Neuron (in vitro differentiated cells): Measurements from ENCODE around the gene ENPP1.

Experiments used
- H2AFZ ChIP-seq: one replicate; pipeline ENCODE4 v1.6.1; 2013; ENCODE audit warnings: low read depth, mild to moderate bottlenecking, inconsistent platforms, low read length, moderate library complexity
- H3K27me3 ChIP-seq: one replicate; pipeline ENCODE4 v1.6.1; 2013; ENCODE audit warnings: low read length; ENCODE audit not compliant: insufficient read depth
- H3K36me3 ChIP-seq: one replicate; pipeline ENCODE4 v1.6.1; 2013; ENCODE audit warnings: low read length; ENCODE audit not compliant: insufficient read depth
- H3K4me1 ChIP-seq: one replicate; pipeline ENCODE4 v1.6.1; 2013; ENCODE audit warnings: low read length; ENCODE audit not compliant: insufficient read depth
- H3K4me3 ChIP-seq: 2 replicates; pipeline ENCODE4 v1.5.1; 2013; ENCODE audit warnings: mild to moderate bottlenecking, low read length, moderate library complexity
- H3K9me3 ChIP-seq: one replicate; pipeline ENCODE4 v1.6.1; 2013; ENCODE audit warnings: low read length

The ENPP1 gene

GRCh38 chr6:131823276-131823902 is 15.6 kb downstream of the ENPP1 start:
- no peaks in the 10 kb centered on the region for H3K27me3 ChIP-seq
- H3K36me3 ChIP-seq, result no peaks in the 10 kb centered on the region
- no peak overlapping the region for H2AFZ ChIP-seq
- no peaks in the 10 kb centered on the region for H3K9me3 ChIP-seq
- peaks cover 11% of the 10 kb centered on the region for H3K4me1 ChIP-seq
- H3K4me3 ChIP-seq, result no peak overlapping the region

DNA sequence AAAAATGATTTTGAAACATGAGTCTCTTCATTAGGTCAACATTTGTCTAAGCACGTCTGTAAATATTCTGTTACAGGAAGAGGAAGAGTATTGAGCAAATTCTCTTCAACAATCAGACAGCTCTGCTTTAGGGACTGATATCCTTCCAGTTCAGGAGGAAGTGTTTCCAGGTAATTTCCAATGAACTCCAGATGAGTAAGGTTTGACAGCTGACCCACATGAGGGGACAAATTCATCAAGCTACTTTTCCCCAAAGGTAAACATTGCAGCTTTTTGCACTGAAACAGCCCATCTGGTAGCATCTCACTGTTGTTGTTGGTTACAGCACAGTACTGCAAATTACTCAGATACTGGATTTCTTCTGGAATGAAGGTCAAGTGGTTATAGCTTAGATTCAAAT is 18.1 kb downstream of the ENPP1 start:
- Histone ChIP-seq H3K36me3 (no peaks in the 10 kb centered on the region), H3K4me3 (no peak overlapping the region), H3K27me3 (no peaks in the 10 kb centered on the region), H3K9me3 (no peaks in the 10 kb centered on the region), H2AFZ (no peak overlapping the region), H3K4me1 (no peaks in the 10 kb centered on the region)

GRCh38 chr6:131828080-131828479 is 20.3 kb downstream of the ENPP1 start:
- Histone ChIP-seq H3K4me3 (no peak overlapping the region), H3K9me3 (no peaks in the 10 kb centered on the region), H2AFZ (no peak overlapping the region), H3K27me3 (no peaks in the 10 kb centered on the region), H3K36me3 (no peaks in the 10 kb centered on the region), H3K4me1 (no peaks in the 10 kb centered on the region)

DNA sequence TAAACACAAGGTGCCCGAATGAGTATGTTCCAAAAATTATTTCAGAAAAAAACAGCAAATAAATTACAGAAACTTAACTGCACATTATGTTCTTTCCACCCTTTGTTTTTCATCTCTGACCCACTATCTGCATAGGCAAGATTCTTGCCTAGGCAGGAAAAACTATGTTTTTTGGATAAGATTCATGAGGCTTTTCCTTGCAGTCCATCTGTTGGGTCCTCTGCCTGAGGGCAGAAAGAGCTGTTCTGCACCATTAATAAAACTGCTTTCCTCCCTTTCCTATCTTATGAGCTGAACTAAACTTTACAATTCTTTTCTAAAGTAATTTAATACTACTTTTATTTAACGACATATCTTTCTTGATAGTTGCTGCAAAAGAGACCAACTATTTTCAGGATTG is 21.1 kb downstream of the ENPP1 start:
- no peaks in the 10 kb centered on the region for H3K4me1 ChIP-seq
- H3K27me3 ChIP-seq, result no peaks in the 10 kb centered on the region
- H3K4me3 ChIP-seq, result no peak overlapping the region
- no peaks in the 10 kb centered on the region for H3K9me3 ChIP-seq
- H3K36me3 ChIP-seq, result no peaks in the 10 kb centered on the region
- H2AFZ ChIP-seq, result no peak overlapping the region

- H3K4me1 ChIP-seq, result no peaks in the 10 kb centered on the region
- no peaks in the 10 kb centered on the region for H3K9me3 ChIP-seq
- no peak overlapping the region for H3K4me3 ChIP-seq
- H3K36me3 ChIP-seq, result no peaks in the 10 kb centered on the region
- no peak overlapping the region for H2AFZ ChIP-seq
- no peaks in the 10 kb centered on the region for H3K27me3 ChIP-seq
Observed at GRCh38 chr6:131831392-131831791, 23.6 kb downstream of the ENPP1 start.

DNA sequence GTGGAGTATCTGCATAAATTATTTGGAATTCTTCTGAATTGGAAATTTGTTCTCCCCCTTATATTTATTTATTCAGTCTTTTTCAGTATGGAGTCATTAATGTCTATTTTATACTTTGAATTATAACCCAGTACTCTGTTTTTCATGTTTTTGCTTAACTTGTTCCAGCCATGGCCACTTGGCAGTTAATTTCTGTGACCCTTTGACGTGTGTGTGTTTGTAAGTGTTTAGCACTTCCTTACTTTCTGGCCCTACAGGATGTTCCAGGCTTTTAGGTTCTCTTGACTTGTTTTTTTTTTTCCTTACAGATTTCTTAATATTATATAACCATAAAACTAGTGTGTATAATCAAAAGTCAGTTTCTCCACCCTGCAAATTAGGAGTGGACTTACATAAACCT is 24.1 kb downstream of the ENPP1 start:
- Histone ChIP-seq H3K4me1 (no peaks in the 10 kb centered on the region), H3K4me3 (no peak overlapping the region), H3K36me3 (no peaks in the 10 kb centered on the region), H3K9me3 (no peaks in the 10 kb centered on the region), H2AFZ (no peak overlapping the region), H3K27me3 (no peaks in the 10 kb centered on the region)

GRCh38 chr6:131832363-131832762 is 24.5 kb downstream of the ENPP1 start:
- Histone ChIP-seq H3K4me1 (no peaks in the 10 kb centered on the region), H3K27me3 (no peaks in the 10 kb centered on the region), H3K4me3 (no peak overlapping the region), H3K9me3 (no peaks in the 10 kb centered on the region), H2AFZ (no peak overlapping the region), H3K36me3 (no peaks in the 10 kb centered on the region)

DNA sequence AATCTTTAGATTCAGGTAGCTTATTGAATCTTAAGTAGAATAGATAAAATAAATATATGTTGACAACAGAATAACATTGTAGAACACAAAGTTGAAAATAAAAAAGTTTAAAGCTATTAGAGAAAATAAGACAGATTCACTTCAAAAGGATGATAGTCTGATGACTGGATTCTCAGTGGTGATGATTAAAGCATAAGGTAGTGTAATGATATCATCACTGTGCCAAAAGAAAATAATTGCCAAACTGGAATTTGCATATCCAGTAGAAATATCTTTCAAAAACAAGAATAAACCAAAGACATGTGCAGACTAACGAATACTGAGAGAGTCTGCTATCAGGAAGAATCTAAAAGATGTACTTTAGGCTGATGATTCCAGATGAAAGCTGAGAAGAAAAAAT is 30.2 kb downstream of the ENPP1 start:
- no peaks in the 10 kb centered on the region for H3K9me3 ChIP-seq
- H2AFZ ChIP-seq, result no peak overlapping the region
- no peaks in the 10 kb centered on the region for H3K4me1 ChIP-seq
- no peaks in the 10 kb centered on the region for H3K27me3 ChIP-seq
- no peak overlapping the region for H3K4me3 ChIP-seq
- no peaks in the 10 kb centered on the region for H3K36me3 ChIP-seq

DNA sequence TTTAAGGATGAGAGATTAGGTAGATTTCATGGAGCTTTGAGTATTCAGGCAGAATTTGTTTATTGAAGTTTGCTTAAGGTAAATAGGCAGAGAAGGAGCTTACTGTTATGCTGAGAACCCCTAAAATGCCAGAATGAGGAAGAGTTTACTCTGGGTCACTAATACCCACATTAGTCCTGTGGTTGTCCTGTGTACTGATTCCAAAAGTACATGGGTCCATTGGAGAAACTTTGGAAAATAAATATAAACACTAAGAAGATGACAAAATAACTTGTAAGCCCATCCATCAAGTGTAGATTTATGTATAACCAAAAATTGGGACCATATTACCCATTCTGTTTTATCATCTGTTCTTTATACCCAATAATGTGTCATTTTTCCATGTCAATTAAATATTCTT is 31.6 kb downstream of the ENPP1 start:
- H2AFZ ChIP-seq, result no peak overlapping the region

GRCh38 chr6:131840441-131840840 is 32.6 kb downstream of the ENPP1 start:
- Histone ChIP-seq H2AFZ (no peak overlapping the region), H3K27me3 (no peaks in the 10 kb centered on the region), H3K4me3 (no peak overlapping the region), H3K36me3 (no peaks in the 10 kb centered on the region), H3K9me3 (no peaks in the 10 kb centered on the region), H3K4me1 (no peaks in the 10 kb centered on the region)

More for the DNA sequence above, 31.6 kb downstream of the ENPP1 start:
- H3K36me3 ChIP-seq, result no peaks in the 10 kb centered on the region
- H3K4me1 ChIP-seq, result no peaks in the 10 kb centered on the region
- no peaks in the 10 kb centered on the region for H3K9me3 ChIP-seq
- no peak overlapping the region for H3K4me3 ChIP-seq
- H3K27me3 ChIP-seq, result no peaks in the 10 kb centered on the region

- no peaks in the 10 kb centered on the region for H3K27me3 ChIP-seq
- H3K4me1 ChIP-seq, result no peaks in the 10 kb centered on the region
- no peak overlapping the region for H2AFZ ChIP-seq
- H3K36me3 ChIP-seq, result no peaks in the 10 kb centered on the region
- no peak overlapping the region for H3K4me3 ChIP-seq
- H3K9me3 ChIP-seq, result no peaks in the 10 kb centered on the region
Observed at GRCh38 chr6:131840936-131841583, 33.2 kb downstream of the ENPP1 start.

GRCh38 chr6:131843768-131844167 is 35.9 kb downstream of the ENPP1 start:
- Histone ChIP-seq H3K9me3 (no peaks in the 10 kb centered on the region), H3K36me3 (no peaks in the 10 kb centered on the region), H2AFZ (no peak overlapping the region), H3K27me3 (no peaks in the 10 kb centered on the region), H3K4me1 (no peaks in the 10 kb centered on the region), H3K4me3 (no peak overlapping the region)

DNA sequence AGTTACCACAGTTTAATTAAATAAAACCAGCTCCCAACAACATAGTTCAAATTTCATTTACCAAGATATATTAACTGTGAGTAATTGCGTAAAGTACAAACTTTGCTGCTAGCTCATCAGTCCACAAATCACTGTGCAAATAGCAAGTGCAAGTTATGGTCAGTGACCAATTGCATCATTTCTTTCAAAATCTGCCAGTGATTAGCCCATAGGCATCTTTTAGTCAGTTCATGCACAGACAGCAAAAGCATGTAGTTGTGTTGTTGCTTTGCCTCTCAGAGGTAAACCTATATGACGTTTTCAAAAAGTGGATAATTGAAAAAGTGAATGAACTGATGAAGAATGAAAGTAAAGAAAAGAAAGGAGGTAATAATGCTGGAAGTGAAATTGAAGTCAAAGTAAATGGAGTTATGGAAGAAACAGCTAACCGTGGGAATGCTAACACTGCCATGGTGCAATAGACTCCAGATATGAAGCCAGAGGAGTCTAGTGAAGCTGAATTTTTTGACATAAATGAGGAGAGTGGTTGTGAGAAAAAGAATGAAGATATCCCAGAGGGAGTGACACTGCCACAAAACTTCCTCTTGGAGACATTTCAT is 36.5 kb downstream of the ENPP1 start:
- no peaks in the 10 kb centered on the region for H3K36me3 ChIP-seq
- no peak overlapping the region for H3K4me3 ChIP-seq
- H3K9me3 ChIP-seq, result no peaks in the 10 kb centered on the region
- H3K27me3 ChIP-seq, result no peaks in the 10 kb centered on the region
- H2AFZ ChIP-seq, result no peak overlapping the region
- no peaks in the 10 kb centered on the region for H3K4me1 ChIP-seq
